ENCODE results near the gene CREB3.

Gene CREB3

GRCh38 chr9:35749515-35750255 lies 17.2 kb downstream of the CREB3 start:
- TF ChIP-seq CTCF (IDR thresholded peaks at IDR 0.05; ENCODE audit: low read depth, low read length) = no peak
- H3K4me3 ChIP-seq (ENCODE audit: low read depth, low read length) = peak overlapping the region; percentile 70

DNA sequence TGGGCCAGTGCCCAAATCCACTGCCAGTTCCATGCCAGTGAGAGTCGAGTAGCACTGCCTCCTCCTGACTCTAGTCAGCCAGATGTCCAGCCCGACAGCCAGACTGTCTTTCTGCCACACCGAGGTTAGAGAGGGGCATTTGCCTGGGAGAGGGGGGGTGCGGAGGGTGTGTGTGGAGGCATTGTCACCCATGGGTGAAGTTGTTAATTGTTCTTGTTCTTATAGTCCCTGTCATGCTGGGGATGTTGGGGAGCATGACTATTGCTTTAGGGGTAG lies 17.7 kb downstream of the CREB3 start:
- H3K4me3 ChIP-seq (ENCODE audit: low read depth, low read length) = peak overlapping the region; percentile 70
- no peak for TF ChIP-seq CTCF (IDR thresholded peaks at IDR 0.05; ENCODE audit: low read depth, low read length)

DNA sequence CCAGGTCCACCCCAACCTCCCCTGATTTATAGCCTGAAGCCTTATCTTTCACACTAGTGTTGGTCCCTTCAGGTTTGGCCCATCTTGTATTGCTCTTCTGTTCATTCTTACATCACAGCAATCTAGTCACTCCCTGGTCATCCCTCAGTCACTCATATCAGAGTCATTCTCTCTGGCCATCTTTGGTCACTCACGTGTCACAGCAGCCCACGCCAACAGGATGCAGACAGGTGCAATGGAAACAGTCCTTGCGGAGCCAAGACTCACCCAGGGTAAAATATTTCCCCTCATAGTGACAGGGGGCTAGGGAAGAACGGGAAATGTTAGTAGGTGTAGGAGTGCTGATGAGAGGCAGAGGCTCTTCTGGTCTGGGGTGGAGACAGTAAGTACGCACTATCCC lies 21.0 kb downstream of the CREB3 start:
- TF ChIP-seq CTCF (IDR thresholded peaks at IDR 0.05; ENCODE audit: low read depth, low read length) = no peak
- H3K4me3 ChIP-seq (ENCODE audit: low read depth, low read length) = no peak overlapping the region

DNA sequence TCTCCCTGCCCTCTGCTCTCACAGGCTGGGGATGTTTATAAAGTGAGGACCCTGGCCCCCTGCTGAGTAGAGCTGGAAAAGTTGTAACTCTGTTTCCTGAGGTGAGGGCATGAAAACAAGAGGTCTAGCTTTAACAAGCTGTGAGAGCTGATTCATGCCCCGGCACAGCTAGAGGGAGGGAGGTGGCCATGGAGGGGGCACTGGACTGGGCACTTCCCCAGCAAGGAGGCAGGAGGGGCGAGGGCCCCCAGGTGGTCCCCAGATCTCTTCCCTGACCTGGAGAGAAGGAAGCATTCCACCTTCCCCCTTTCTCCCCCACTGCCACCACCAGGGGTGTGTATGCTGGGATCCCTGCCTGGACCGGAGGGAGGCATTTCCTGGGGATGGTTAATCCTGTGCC lies 21.8 kb downstream of the CREB3 start, which contains the start of gene MSMP:
MSMP (minus strand) TSS at position 13 of the 400 bp plus-strand sequence. CDS start 147 bp downstream, outside the sequence.
- TF ChIP-seq CTCF (IDR thresholded peaks at IDR 0.05; ENCODE audit: low read depth, low read length) = no peak
- H3K4me3 ChIP-seq (ENCODE audit: low read depth, low read length) = no peak within 1 kb of the TSS

DNA sequence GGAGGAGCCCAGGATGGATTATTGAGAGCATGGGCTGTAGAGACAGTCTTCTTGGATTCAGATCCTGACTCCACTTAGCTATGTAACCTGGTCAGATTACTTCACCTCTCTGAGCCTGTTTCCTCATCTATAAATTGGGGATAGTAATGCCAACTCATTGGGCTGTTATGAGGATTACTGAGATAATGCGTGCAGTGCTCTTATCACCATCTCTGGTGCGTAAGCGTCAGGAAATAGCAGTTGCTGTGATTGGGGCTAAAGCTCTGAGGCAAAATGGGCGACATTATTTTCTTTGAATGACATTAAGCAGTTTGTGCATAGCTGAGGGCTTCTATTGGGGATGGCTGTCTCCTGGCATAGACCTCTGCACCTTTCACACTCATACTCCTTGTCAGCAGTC lies 22.6 kb downstream of the CREB3 start:
- no peak for TF ChIP-seq CTCF (IDR thresholded peaks at IDR 0.05; ENCODE audit: low read depth, low read length)
- no peak overlapping the region for H3K4me3 ChIP-seq (ENCODE audit: low read depth, low read length)

DNA sequence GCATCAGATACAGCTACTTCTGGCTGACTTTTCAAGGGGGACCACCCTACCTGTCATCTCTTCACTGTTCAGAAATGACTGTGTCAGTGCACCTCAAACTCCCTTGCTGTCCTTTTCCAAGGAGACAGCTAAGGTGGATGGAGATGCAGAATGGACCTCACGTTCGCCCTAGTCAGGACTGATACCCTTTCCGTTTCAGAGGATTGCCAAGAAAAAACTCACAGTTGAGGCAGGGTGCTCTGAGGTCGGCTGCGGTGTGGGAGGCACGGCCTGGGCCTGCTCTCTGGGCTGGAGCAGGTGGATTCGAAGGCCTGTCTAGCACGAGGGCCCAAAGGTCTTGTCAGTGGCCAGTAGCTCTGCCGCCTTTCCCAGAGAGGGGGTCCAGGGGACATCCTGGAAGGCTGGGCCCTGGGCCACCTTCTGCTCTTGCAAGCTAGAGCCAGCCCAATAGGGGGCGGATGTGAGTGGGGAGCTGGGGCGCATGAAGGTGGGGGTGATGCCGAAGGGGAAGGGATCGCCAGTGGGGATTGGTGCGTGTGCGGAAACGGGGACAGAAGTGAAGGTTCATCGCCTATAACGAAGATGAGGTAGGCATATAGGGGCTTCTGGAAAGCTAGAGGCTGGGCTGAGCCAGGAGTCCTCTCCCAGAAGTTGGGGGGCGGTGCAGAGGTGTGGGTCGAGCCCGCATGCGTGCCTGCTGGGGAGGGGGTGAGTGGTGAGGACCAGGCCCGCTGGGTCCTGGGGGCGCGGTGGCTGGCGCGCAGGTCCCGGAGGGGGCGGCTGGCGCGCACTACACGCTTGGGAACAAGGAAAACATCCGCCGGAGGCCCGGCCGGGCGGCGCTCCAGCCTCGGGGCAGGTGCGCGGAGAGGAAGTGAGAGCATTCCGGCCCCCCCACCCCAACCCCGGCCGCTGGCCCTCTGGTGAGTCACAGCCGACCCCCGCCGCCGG lies 24.1 kb downstream of the CREB3 start:
- peak overlapping the region; percentile 27 for H3K4me3 ChIP-seq (ENCODE audit: low read depth, low read length)
- TF ChIP-seq CTCF (IDR thresholded peaks at IDR 0.05; ENCODE audit: low read depth, low read length) = no peak
